SH-SY5Y (cell line): ENCODE measurements around the gene SMIM33.

Experiments used
- GATA2 ChIP-seq: IDR thresholded peaks from 2 replicates; pipeline ENCODE4 v1.6.1; 2011; ENCODE audit warnings: mild to moderate bottlenecking, low read depth, low read length
- GATA3 ChIP-seq: IDR thresholded peaks from 2 replicates; pipeline ENCODE4 v1.6.1; 2011; ENCODE audit warnings: low read depth, mild to moderate bottlenecking, low read length, moderate library complexity

GRCh38 chr5:139439013-139439903 is 31.5 kb upstream of the SMIM33 start, which contains the start of gene DNAJC18:
- TF ChIP-seq GATA2 (peak; percentile 94), GATA3 (no peak)
